Glutamatergic neuron (in vitro differentiated cells): ENCODE measurements around the gene ARHGAP45. TPM values are rescaled to one million over a fixed set of nuclear protein-coding genes. Genes with fewer than 3 reads are reported as not detected.

ENCODE experiments used
- DNase-seq: peaks from one replicate; pipeline ENCODE4 v3.0.0; 2022
- H3K27ac Mint-ChIP-seq: one replicate; pipeline ENCODE4 v1.8.0; 2020; ENCODE audit warnings: mild to moderate bottlenecking, mixed read lengths, inconsistent platforms; ENCODE audit not compliant: unreplicated experiment
- H3K27me3 Mint-ChIP-seq: one replicate; pipeline ENCODE4 v1.8.0; 2020; ENCODE audit warnings: mild to moderate bottlenecking, moderate library complexity, mixed read lengths, inconsistent platforms; ENCODE audit not compliant: unreplicated experiment
- H3K36me3 Mint-ChIP-seq: one replicate; pipeline ENCODE4 v1.8.0; 2020; ENCODE audit warnings: mild to moderate bottlenecking, mixed read lengths, inconsistent platforms; ENCODE audit not compliant: unreplicated experiment
- H3K4me1 Mint-ChIP-seq: one replicate; pipeline ENCODE4 v1.8.0; 2020; ENCODE audit warnings: mild to moderate bottlenecking, low read depth, mixed read lengths, inconsistent platforms; ENCODE audit not compliant: unreplicated experiment
- H3K4me3 Mint-ChIP-seq: one replicate; pipeline ENCODE4 v1.8.0; 2020; ENCODE audit warnings: mild to moderate bottlenecking, mixed read lengths, inconsistent platforms; ENCODE audit not compliant: unreplicated experiment
- H3K9me3 Mint-ChIP-seq: one replicate; pipeline ENCODE4 v1.8.0; 2020; ENCODE audit warnings: mild to moderate bottlenecking, moderate library complexity, mixed read lengths, inconsistent platforms; ENCODE audit not compliant: unreplicated experiment
- CTCF ChIP-seq: fragments of 200-600 bp; sonication (generic); IDR thresholded peaks from one replicate; pipeline ENCODE4 v1.5.0; 2021; ENCODE audit not compliant: partially characterized antibody, unreplicated experiment
- total RNA-seq: library from RNA; stranded (reverse); fragmentation: NEBNext Ultra II Directional; extraction: Animal tissue kit (Norgen Biotek cat#: 25700); gene quantifications from one replicate; pipeline ENCODE4 v1.2.1, GENCODE V29; 2021; ENCODE audit not compliant: unreplicated experiment

The ARHGAP45 gene
- total RNA-seq, 1 donor from 2014 or later = 1.7 TPM

GRCh38 chr19:1084024-1084868 lies 17.3 kb downstream of the ARHGAP45 start:
- no peak overlapping the region for H3K4me3 Mint-ChIP-seq
- no peak overlapping the region for H3K27ac Mint-ChIP-seq

GRCh38 chr19:1085053-1085658 lies 18.2 kb downstream of the ARHGAP45 start:
- peak overlapping the region; percentile 38 for H3K27ac Mint-ChIP-seq
- H3K36me3 Mint-ChIP-seq = no peaks in the 10 kb centered on the region
- DNase-seq = no peak
- TF ChIP-seq CTCF = no peak
- H3K4me1 Mint-ChIP-seq = peaks cover 2% of the 10 kb centered on the region
- H3K9me3 Mint-ChIP-seq = peaks cover 2% of the 10 kb centered on the region
- peak overlapping the region; percentile 18 for H3K4me3 Mint-ChIP-seq
- peaks cover 2% of the 10 kb centered on the region for H3K27me3 Mint-ChIP-seq

More at GRCh38 chr19:1084024-1084868, 17.3 kb downstream of the ARHGAP45 start:
- H3K27me3 Mint-ChIP-seq = peaks cover 2% of the 10 kb centered on the region
- H3K9me3 Mint-ChIP-seq = peaks cover 2% of the 10 kb centered on the region
- peak; percentile 7 for DNase-seq
- H3K4me1 Mint-ChIP-seq = peaks cover 2% of the 10 kb centered on the region
- no peak for TF ChIP-seq CTCF
- H3K36me3 Mint-ChIP-seq = no peaks in the 10 kb centered on the region

GRCh38 chr19:1085676-1086442 lies 18.9 kb downstream of the ARHGAP45 start:
- H3K4me1 Mint-ChIP-seq = peaks cover 2% of the 10 kb centered on the region
- no peaks in the 10 kb centered on the region for H3K36me3 Mint-ChIP-seq
- peaks cover 2% of the 10 kb centered on the region for H3K27me3 Mint-ChIP-seq
- DNase-seq = no peak
- H3K27ac Mint-ChIP-seq = no peak overlapping the region
- H3K4me3 Mint-ChIP-seq = no peak overlapping the region
- H3K9me3 Mint-ChIP-seq = peaks cover 2% of the 10 kb centered on the region
- TF ChIP-seq CTCF = no peak

GRCh38 chr19:1086613-1087012 lies 19.6 kb downstream of the ARHGAP45 start:
- H3K9me3 Mint-ChIP-seq = peaks cover 2% of the 10 kb centered on the region
- H3K36me3 Mint-ChIP-seq = no peaks in the 10 kb centered on the region
- no peak for TF ChIP-seq CTCF
- no peak overlapping the region for H3K4me3 Mint-ChIP-seq
- peaks cover 2% of the 10 kb centered on the region for H3K4me1 Mint-ChIP-seq
- peaks cover 2% of the 10 kb centered on the region for H3K27me3 Mint-ChIP-seq
- no peak overlapping the region for H3K27ac Mint-ChIP-seq
- no peak for DNase-seq
